ENCODE results near the gene KCNQ1OT1.

KCNQ1OT1 gene

DNA sequence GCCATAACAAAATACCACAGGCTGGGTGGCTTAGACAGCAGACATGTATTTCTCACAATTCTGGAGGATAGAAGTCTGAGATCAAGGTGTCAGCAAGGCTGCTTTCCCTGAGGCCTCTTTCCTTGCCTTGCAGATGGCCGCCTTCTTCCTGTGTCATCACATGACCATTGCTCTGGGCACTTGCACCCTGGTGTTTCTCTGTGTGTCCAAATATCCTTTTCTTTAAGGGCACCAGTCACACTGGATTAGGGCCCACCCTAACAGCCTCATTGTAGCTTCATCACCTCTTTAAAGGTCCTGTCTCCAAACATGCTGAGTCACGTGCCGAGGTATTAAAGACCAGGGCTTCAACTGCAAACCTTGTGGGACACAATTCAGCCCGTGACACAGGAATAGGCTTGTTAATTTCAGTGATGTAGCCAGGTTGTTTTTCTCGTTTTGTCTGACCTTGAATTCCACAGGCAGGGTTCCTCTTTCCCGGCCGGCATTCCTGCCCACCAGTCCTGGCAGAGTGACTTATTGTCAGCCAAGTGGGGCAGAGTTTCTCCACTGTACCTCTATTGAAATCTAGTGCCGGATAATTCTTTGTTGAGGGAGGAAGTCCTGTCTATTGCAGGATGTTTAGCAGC is 100.1 kb downstream of the KCNQ1OT1 start:
- Histone ChIP-seq H3K9me3 (ENCODE audit: control insufficient read depth, insufficient read depth, low read depth, low read length) (no peaks in the 10 kb centered on the region), H3K36me3 (ENCODE audit: control insufficient read depth in 2 of 2, insufficient read depth in 1 of 2, low read length in 2 of 2) (no peaks in the 10 kb centered on the region), H3K4me3 (ENCODE audit: low read depth, low read length) (no peak overlapping the region), H3K4me1 (ENCODE audit: control insufficient read depth, insufficient read depth, low read length) (no peaks in the 10 kb centered on the region), H3K27ac (ENCODE audit: extremely low read depth, low read depth, low read length) (no peak overlapping the region)
- POLR2A ChIA-PET: no interaction called here
- TF ChIP-seq PRDM4 (tag by site-specific recombination; IDR thresholded peaks at IDR 0.05) (no peak), ZFP37 (tag by site-specific recombination; IDR thresholded peaks at IDR 0.05) (no peak), ZNF670 (tag by site-specific recombination; IDR thresholded peaks at IDR 0.05; ENCODE audit: low read depth) (no peak), ZNF18 (tag by site-specific recombination; IDR thresholded peaks at IDR 0.05) (no peak), ZNF211 (tag by site-specific recombination; IDR thresholded peaks at IDR 0.05; ENCODE audit: low read depth) (no peak), ZNF362 (tag by site-specific recombination; IDR thresholded peaks at IDR 0.05) (no peak), ZNF121 (tag by site-specific recombination; IDR thresholded peaks at IDR 0.05) (no peak), ZNF223 (tag by site-specific recombination; IDR thresholded peaks at IDR 0.05) (no peak), ZNF76 (tag by site-specific recombination; IDR thresholded peaks at IDR 0.05; ENCODE audit: borderline replicate concordance, low read depth) (no peak), ZNF677 (tag by site-specific recombination; IDR thresholded peaks at IDR 0.05) (no peak), BCL11B (tag by site-specific recombination; IDR thresholded peaks at IDR 0.05; ENCODE audit: low read depth) (no peak), ZBTB11 (tag by site-specific recombination; conservative IDR thresholded peaks at IDR 0.05; ENCODE audit: low read depth) (no peak), ZNF274 (IDR thresholded peaks at IDR 0.05; ENCODE audit: low read length) (no peak), ZNF274 (tag by site-specific recombination; IDR thresholded peaks at IDR 0.05; ENCODE audit: borderline replicate concordance) (no peak), ZNF350 (tag by site-specific recombination; IDR thresholded peaks at IDR 0.05) (no peak), ZNF561 (tag by site-specific recombination; IDR thresholded peaks at IDR 0.05; ENCODE audit: borderline replicate concordance) (no peak), YY1 (tag by site-specific recombination; IDR thresholded peaks at IDR 0.05) (no peak), ZNF473 (tag by site-specific recombination; IDR thresholded peaks at IDR 0.05) (no peak), IKZF3 (tag by site-specific recombination; IDR thresholded peaks at IDR 0.05) (no peak)
- CTCF ChIA-PET: no interaction called here

Data from HEK293 (cell line).